HG03565 (cell line): ENCODE results near the gene NTM.

ENCODE experiments used
- ATAC-seq: cut with Tn5 transposase; IDR thresholded peaks from one replicate; pipeline ENCODE4 v1.9.1; 2021; ENCODE audit warnings: mild to moderate bottlenecking, moderate library complexity; ENCODE audit not compliant: unreplicated experiment

The NTM gene

GRCh38 chr11:131538322-131538721 is 167.9 kb downstream of the NTM start:
- no peak for ATAC-seq

- ATAC-seq = no peak
These were observed 170.3 kb downstream of the NTM start for GRCh38 chr11:131540676-131541075.

- no peak for ATAC-seq
These were observed 173.1 kb downstream of the NTM start for GRCh38 chr11:131543389-131544025.

- ATAC-seq = no peak
These were observed 174.2 kb downstream of the NTM start for GRCh38 chr11:131544591-131544990.

GRCh38 chr11:131546218-131546895 is 175.9 kb downstream of the NTM start:
- no peak for ATAC-seq

GRCh38 chr11:131549099-131549498 is 178.7 kb downstream of the NTM start:
- ATAC-seq = no peak

GRCh38 chr11:131549770-131550169 is 179.4 kb downstream of the NTM start:
- no peak for ATAC-seq

- no peak for ATAC-seq
These were observed 189.9 kb downstream of the NTM start for GRCh38 chr11:131560287-131560686.

- ATAC-seq = no peak
These were observed 191.1 kb downstream of the NTM start for GRCh38 chr11:131561501-131561900.

GRCh38 chr11:131561972-131562371 is 191.6 kb downstream of the NTM start:
- ATAC-seq = no peak

GRCh38 chr11:131568318-131568717 is 197.9 kb downstream of the NTM start:
- ATAC-seq = no peak

- no peak for ATAC-seq
These were observed 201.2 kb downstream of the NTM start for GRCh38 chr11:131571571-131571970.

GRCh38 chr11:131572423-131572822 is 202.0 kb downstream of the NTM start:
- no peak for ATAC-seq

- ATAC-seq = peak; percentile 54
These were observed 209.5 kb downstream of the NTM start for GRCh38 chr11:131579932-131580387.

- no peak for ATAC-seq
These were observed 210.1 kb downstream of the NTM start for GRCh38 chr11:131580476-131580875.

- ATAC-seq = no peak
These were observed 210.6 kb downstream of the NTM start for GRCh38 chr11:131581046-131581445.

GRCh38 chr11:131582021-131582525 is 211.7 kb downstream of the NTM start:
- ATAC-seq = no peak

- ATAC-seq = no peak
These were observed 213.0 kb downstream of the NTM start for GRCh38 chr11:131583421-131583820.

GRCh38 chr11:131583938-131584337 is 213.5 kb downstream of the NTM start:
- ATAC-seq = no peak

- ATAC-seq = no peak
These were observed 214.6 kb downstream of the NTM start for GRCh38 chr11:131584785-131585592.

GRCh38 chr11:131588057-131588456 is 217.6 kb downstream of the NTM start:
- ATAC-seq = no peak

- ATAC-seq = no peak
These were observed 220.6 kb downstream of the NTM start for GRCh38 chr11:131591051-131591461.
